ENCODE results near the gene DLL3.

DNA sequence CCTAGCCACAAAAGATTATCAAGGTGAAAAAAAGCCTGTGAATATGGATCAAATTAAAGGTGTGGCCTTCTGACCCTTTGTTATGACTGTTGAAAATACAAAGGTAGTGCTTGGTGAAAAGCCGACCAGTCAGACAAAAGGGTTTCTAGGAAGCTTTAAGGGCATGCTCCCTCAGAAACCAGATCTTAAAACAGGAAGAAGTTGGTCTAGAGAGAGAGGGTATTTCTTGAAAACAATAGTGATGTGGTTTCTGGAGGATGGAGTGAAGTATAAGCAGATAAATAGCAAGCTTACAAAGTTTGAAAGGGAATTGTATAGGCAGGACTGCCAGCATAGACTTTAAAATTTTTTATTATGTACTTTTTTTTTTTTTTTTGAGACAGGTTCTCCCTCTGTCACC is 46.2 kb downstream of the DLL3 start:
- TF ChIP-seq, protein P1, sequence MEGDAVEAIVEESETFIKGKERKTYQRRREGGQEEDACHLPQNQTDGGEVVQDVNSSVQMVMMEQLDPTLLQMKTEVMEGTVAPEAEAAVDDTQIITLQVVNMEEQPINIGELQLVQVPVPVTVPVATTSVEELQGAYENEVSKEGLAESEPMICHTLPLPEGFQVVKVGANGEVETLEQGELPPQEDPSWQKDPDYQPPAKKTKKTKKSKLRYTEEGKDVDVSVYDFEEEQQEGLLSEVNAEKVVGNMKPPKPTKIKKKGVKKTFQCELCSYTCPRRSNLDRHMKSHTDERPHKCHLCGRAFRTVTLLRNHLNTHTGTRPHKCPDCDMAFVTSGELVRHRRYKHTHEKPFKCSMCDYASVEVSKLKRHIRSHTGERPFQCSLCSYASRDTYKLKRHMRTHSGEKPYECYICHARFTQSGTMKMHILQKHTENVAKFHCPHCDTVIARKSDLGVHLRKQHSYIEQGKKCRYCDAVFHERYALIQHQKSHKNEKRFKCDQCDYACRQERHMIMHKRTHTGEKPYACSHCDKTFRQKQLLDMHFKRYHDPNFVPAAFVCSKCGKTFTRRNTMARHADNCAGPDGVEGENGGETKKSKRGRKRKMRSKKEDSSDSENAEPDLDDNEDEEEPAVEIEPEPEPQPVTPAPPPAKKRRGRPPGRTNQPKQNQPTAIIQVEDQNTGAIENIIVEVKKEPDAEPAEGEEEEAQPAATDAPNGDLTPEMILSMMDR (IDR thresholded peaks at IDR 0.05 in 8 of 11, conservative IDR thresholded peaks at IDR 0.05 in 3 of 11): no peak
- no peak for TF ChIP-seq POLR2A (IDR thresholded peaks at IDR 0.05)
- TF ChIP-seq POLR2AphosphoS5 (IDR thresholded peaks at IDR 0.05): no peak

All from spleen (tissue), 7 donors.